Measurements from ENCODE around the gene AK9. TPM values are rescaled to one million over a fixed set of nuclear protein-coding genes. Genes with fewer than 3 reads are reported as not detected.

The AK9 gene
- total RNA-seq, 1 experiment from 2014 or later = 1.7 TPM

DNA sequence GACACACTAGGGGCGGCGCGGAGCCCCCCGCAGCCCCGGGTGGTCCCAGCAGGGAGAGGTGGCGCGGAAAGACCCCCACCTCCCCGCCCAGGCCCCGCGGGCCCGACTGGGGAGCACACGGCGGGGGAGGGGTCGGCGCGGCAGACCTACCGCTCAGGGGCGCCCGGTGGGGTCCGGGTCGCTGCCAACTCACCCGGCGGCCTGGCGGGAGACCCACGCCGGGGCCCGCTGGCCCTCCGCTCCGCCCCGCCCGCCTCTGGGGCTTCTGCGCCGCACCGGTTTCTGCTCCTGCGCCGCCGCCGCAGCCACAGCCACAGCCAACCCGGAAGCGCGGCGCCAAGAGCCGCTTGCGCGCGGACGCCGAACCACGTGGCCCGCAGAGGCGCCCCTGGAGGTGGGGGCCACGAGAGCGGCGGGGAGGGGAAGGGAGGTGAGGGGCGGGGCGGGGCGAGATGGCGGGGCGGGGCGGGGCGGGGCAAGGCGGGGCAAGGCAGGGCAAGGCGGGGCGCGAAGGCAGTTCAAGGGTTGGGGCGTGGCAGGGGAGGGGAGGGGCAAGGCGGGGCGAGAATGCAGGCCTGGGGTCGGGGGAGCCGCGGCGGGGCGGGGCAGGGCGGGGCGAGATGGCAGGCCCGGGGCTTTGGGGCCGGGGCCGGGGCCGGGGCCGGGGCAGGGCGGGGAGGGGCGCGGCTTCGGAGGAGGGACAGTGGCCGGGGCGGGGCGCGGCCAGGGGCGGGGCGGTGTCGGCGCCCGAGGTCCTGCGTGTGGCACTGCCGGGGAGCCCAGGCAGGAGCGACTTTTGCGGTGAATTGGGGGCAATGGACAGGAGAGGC is 207.9 kb downstream of the AK9 start, which contains the start of gene ZBTB24:
ZBTB24 (minus strand) TSS at position 315 of the 830 bp plus-strand sequence. CDS start 1,193 bp downstream, outside the sequence.
- DNase-seq (peak; percentile 84), ATAC-seq (peak; percentile 71)
- Histone ChIP-seq H3K27me3 (ENCODE audit: low read length) (no peaks in the 10 kb centered on the region), H3K4me3 (ENCODE audit: low read length) (peak within 1 kb of the TSS; percentile 90), H3K4me2 (ENCODE audit: low read length) (peak within 1 kb of the TSS; percentile 93), H2AFZ (ENCODE audit: low read length) (peak within 1 kb of the TSS; percentile 89), H3K79me2 (ENCODE audit: low read length) (peaks cover 45% of the 10 kb centered on the region), H3K9me3 (ENCODE audit: low read length) (no peaks in the 10 kb centered on the region), H3K36me3 (ENCODE audit: low read depth, low read length) (peaks cover 14% of the 10 kb centered on the region), H3K9me2 (replicated peaks; ENCODE audit: low read length) (no peaks in the 10 kb centered on the region), H3K4me1 (ENCODE audit: insufficient read depth, low read length) (peaks cover 42% of the 10 kb centered on the region), H3F3A (ENCODE audit: low read length, unreplicated experiment) (peaks cover 4% of the 10 kb centered on the region), H4K20me1 (ENCODE audit: low read length) (0 out of 2 replicates have a peak, but pooled peaks cover 2% of the 10 kb centered on the region), H3K9ac (ENCODE audit: low read length) (peak within 1 kb of the TSS; percentile 95), H3K27ac (ENCODE audit: low read length) (peak within 1 kb of the TSS; percentile 36)
- TF ChIP-seq CTCF (conservative IDR thresholded peaks at IDR 0.05; ENCODE audit: low read depth, low read length) = no peak
- TF ChIP-seq EZH2 (IDR thresholded peaks at IDR 0.05; ENCODE audit: low read length, unreplicated experiment) = no peak
- no peak for TF ChIP-seq EZH2phosphoT487 (IDR thresholded peaks at IDR 0.05; ENCODE audit: borderline replicate concordance, low read length)
- ChIA-PET CTCF (no interaction called here), POLR2A (ENCODE audit: unreplicated experiment) (no interaction called here)
- intact Hi-C loops (cut with micrococcal nuclease) = loop anchor here (5.0 kb wide), 1 partner anchor 39 kb away; no protein-coding TSS in a partner anchor
- BruUV-seq (replicated peaks) = no TSS peak

DNA sequence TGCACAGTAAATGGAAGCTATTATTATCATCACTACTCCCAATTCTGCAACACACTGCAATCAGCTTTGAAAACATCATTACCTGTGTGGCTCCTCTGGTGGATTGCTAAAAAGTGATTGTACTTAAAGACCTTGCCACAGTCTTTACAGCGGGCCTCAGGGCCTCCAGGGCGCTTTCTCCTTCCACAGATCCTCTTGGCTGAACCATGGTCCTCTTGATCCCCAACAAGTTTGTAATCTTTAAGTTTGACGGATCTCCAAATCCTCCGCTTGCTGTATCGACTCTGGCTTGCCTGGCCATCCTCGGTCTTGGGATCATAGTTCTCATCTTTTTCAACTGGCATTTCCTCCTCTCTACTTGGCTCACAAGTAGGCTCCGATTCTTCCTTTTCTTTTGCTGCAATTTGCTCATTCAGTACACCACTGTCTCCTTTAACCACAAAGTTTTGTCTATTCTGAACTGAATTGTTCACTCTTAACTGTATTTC is 210.0 kb downstream of the AK9 start:
- intact Hi-C loops (cut with micrococcal nuclease) = loop anchor here (5.0 kb wide), 1 partner anchor 41 kb away; no protein-coding TSS in a partner anchor
- no TSS peak for BruUV-seq (replicated peaks)
- peak overlapping the region; percentile 93 for H3K4me2 ChIP-seq (ENCODE audit: low read length)
- no peaks in the 10 kb centered on the region for H3K9me3 ChIP-seq (ENCODE audit: low read length)
- no peak for TF ChIP-seq EZH2phosphoT487 (IDR thresholded peaks at IDR 0.05; ENCODE audit: borderline replicate concordance, low read length)
- TF ChIP-seq EZH2 (IDR thresholded peaks at IDR 0.05; ENCODE audit: low read length, unreplicated experiment) = no peak
- TF ChIP-seq CTCF (conservative IDR thresholded peaks at IDR 0.05; ENCODE audit: low read depth, low read length) = no peak
- no peak overlapping the region for H3K9ac ChIP-seq (ENCODE audit: low read length)
- H3F3A ChIP-seq (ENCODE audit: low read length, unreplicated experiment) = no peaks in the 10 kb centered on the region
- no peak overlapping the region for H3K27ac ChIP-seq (ENCODE audit: low read length)
- 0 out of 2 replicates have a peak, but pooled peaks cover 2% of the 10 kb centered on the region for H4K20me1 ChIP-seq (ENCODE audit: low read length)
- H3K27me3 ChIP-seq (ENCODE audit: low read length) = no peaks in the 10 kb centered on the region
- no peaks in the 10 kb centered on the region for H3K9me2 ChIP-seq (replicated peaks; ENCODE audit: low read length)
- POLR2A ChIA-PET (ENCODE audit: unreplicated experiment) = no interaction called here
- DNase-seq (no peak), ATAC-seq (no peak)
- CTCF ChIA-PET = no interaction called here
- H2AFZ ChIP-seq (ENCODE audit: low read length) = no peak overlapping the region
- H3K79me2 ChIP-seq (ENCODE audit: low read length) = peaks cover 66% of the 10 kb centered on the region
- H3K4me3 ChIP-seq (ENCODE audit: low read length) = peak overlapping the region; percentile 90
- H3K4me1 ChIP-seq (ENCODE audit: insufficient read depth, low read length) = peaks cover 37% of the 10 kb centered on the region
- H3K36me3 ChIP-seq (ENCODE audit: low read depth, low read length) = peaks cover 14% of the 10 kb centered on the region

Measured in PC-3 (cell line).